Cardiac fibroblast (primary cell): Measurements from ENCODE around the gene DIRAS3.

Source experiments
- DNase-seq, 2 donors: peaks; one replicate each; pipeline versions ENCODE4 v3.0.0 to v3.0.0-alpha.2; 2010; ENCODE audit warnings: low read depth in 2 of 2
- H3K4me3 ChIP-seq, 2 donors: replicated peaks in 1 of 2; 1 replicate in 1 of 2; 2 replicates in 1 of 2; pipeline ENCODE4 v1.5.1; 2011; ENCODE audit warnings: low read depth in 2 of 2, low read length in 2 of 2, mild to moderate bottlenecking in 2 of 2, moderate library complexity in 1 of 2
- TF ChIP-seq, protein P1 (sequence below): IDR thresholded peaks from one replicate; pipeline ENCODE4 v1.5.1; 2011; ENCODE audit warnings: low read depth, mild to moderate bottlenecking, low read length, inconsistent platforms

DIRAS3 gene, protein sequence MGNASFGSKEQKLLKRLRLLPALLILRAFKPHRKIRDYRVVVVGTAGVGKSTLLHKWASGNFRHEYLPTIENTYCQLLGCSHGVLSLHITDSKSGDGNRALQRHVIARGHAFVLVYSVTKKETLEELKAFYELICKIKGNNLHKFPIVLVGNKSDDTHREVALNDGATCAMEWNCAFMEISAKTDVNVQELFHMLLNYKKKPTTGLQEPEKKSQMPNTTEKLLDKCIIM

DNA sequence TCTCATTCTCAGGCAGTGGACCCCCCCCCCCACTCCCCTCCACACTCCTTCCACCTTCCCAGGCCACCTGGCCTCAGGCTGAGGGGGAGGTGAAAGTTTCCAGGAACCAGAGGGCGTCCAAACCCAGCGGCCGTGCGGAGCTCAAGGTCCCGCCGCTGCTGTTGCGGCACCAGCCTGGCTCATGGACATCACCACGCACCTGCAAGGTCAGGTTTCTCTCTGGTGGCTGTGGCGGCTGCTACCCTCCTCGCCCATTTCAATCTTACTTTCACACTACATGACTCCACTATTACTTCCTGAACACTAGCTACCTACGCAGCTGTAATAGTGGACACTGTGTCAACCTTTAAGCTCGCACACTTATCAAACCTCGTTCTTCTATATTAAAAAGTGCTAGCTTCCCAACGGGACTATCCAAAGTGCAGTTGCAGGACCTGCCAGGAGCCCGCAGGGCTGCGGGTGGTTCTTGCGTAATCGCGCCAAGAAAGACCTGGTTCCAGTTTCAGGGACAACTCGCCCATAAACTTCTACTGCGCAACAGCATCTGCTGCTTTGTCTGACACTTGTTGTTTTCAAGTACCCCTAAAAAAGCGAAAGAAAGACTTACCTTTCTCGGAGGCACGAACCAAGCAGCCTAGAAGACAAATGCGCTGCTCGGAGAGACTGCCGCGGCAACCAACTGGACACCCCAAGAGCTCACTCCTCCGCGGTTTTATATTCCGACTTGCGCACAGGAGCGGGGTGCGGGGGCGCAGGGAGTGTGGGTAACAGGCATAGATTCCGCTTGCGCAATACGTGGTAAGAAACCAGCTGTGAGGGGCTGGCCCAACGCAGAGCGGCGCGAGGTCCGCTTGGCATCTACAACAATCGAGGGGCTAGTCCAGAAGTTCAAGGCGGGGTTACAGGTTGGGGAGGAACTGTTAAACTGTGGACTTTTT lies at the start of gene DIRAS3:
Gene DIRAS3, minus strand, starts transcription at position 687 of the 938 bp plus-strand sequence. CDS start 3,330 bp downstream, outside the sequence.
- TF ChIP-seq, protein P1, sequence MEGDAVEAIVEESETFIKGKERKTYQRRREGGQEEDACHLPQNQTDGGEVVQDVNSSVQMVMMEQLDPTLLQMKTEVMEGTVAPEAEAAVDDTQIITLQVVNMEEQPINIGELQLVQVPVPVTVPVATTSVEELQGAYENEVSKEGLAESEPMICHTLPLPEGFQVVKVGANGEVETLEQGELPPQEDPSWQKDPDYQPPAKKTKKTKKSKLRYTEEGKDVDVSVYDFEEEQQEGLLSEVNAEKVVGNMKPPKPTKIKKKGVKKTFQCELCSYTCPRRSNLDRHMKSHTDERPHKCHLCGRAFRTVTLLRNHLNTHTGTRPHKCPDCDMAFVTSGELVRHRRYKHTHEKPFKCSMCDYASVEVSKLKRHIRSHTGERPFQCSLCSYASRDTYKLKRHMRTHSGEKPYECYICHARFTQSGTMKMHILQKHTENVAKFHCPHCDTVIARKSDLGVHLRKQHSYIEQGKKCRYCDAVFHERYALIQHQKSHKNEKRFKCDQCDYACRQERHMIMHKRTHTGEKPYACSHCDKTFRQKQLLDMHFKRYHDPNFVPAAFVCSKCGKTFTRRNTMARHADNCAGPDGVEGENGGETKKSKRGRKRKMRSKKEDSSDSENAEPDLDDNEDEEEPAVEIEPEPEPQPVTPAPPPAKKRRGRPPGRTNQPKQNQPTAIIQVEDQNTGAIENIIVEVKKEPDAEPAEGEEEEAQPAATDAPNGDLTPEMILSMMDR: no peak
- peak; percentile 28 to 70 for DNase-seq
- peak within 1 kb of the TSS; percentile 50 to 54 for H3K4me3 ChIP-seq

- peak in 1 of 2 donors; percentile 35 for DNase-seq
- no peak overlapping the region for H3K4me3 ChIP-seq
- TF ChIP-seq, protein P1: no peak
These were observed 43.3 kb upstream of the DIRAS3 start for GRCh38 chr1:68093737-68094136.

- TF ChIP-seq, protein P1: no peak
- peak in 1 of 2 donors; percentile 50 for DNase-seq
- H3K4me3 ChIP-seq: no peak overlapping the region
These were observed 36.8 kb upstream of the DIRAS3 start for GRCh38 chr1:68087184-68087583.

DNA sequence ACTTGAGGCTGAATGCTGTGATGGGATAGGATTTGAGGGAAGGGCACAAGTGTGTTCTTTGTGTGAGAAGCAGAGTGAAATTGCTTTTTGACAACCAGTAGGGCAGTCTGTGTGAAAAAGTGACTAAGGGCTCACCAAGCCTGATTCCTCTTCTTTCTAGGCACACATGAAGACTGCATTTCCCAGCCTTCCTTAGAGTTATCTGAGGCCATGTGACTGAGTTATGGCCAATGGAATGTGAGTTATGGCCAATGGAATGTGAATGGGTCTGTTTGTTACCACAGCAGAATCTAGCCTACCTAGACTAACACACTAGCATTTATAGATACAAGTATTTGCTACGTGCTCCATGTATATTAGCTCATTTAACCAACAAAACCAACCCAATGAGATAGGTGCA lies 35.3 kb upstream of the DIRAS3 start:
- TF ChIP-seq, protein P1: no peak
- no peak overlapping the region for H3K4me3 ChIP-seq
- no peak for DNase-seq

DNA sequence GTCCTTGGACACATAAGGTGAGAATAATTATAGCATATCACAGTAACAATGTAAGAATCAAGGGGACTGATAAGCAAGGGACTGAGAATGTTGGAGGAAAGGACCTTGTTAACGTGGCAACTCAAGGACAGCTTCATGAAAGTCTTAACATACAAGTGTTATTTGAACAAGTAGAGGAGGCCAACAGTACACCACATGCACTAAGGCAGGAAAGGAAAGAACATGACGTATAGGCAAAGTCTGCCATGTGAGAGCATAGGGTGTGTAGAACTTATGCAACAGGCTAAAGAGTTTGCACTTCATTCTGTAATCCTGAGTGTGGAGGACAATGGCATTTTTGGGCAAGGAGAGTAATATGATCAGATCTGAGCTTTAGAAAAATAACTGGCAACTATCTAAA lies 33.3 kb upstream of the DIRAS3 start:
- DNase-seq: no peak
- H3K4me3 ChIP-seq: no peak overlapping the region
- TF ChIP-seq, protein P1: no peak

DNA sequence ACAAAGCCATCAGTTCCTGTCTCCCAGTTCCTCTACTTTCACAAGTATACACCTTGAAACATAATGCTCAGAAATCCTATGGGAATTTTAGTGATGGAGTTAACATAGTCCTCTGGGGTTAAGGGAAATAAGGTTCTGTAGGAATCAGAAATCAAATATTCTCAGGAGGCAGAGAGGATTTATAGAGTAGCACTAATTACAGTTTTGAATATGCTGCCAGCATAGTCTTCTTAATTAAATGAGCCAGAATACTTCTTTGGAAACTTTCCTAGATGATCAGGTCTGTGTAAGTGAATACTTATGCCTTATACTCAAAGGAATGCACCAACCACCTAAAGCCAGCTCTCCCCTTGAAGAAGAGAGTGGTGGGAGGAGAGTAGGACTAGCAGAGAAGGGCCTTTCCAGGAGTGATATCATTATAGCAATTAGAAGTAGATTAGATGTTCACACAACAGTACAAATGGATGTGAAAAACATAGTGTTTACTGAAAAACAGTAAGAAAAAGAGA lies 31.4 kb upstream of the DIRAS3 start:
- DNase-seq: no peak
- no peak overlapping the region for H3K4me3 ChIP-seq
- TF ChIP-seq, protein P1: no peak
